T-helper 9 cell (primary cell): ENCODE results near the gene USP32.
"Not testable (repeated sequence)": the region's sequence is repeated elsewhere in the genome, so short reads cannot be mapped to it uniquely, and the experiment has no call there.

Experiments
- DNase-seq: peaks from one replicate; pipeline ENCODE4 v3.0.0-alpha.2; 2020

USP32 gene

DNA sequence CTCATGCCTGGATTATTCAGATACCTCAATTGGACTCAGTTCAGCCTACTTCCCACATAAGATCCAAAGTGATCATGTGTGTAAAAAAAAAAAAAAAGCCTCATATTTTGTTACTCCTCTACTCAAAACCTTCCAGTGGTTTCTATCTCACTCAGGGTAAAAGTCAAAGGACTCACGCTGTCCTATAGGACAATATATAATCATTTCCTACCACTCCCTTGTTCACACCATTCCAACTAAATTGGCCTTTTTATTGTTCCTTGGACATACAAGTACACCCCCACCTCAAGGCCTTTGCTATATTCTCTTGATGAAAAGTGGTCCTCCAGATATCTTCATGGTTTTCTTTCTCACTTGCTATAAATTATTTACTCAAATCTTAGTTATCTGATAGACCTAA is 99.2 kb downstream of the USP32 start:
- no peak for DNase-seq

DNA sequence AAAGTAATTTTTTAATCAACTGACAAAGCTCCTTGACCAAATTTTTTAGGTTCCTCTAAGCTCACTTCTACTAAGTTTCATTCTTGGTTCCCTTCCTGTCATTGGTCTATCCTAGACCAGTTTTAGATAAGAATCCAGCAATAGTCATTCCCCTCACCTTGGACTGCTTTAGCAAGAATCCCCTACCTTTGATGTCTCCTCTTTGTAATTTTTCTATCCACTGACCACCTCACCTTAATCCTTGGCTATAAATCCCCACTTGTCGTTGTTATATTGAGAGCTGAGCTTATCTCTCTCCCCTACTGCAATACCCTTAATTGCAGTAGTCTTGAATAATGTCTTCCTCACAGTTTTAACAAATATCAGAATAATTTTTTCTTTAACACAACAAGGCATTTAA is 107.2 kb downstream of the USP32 start:
- DNase-seq, result no peak

DNA sequence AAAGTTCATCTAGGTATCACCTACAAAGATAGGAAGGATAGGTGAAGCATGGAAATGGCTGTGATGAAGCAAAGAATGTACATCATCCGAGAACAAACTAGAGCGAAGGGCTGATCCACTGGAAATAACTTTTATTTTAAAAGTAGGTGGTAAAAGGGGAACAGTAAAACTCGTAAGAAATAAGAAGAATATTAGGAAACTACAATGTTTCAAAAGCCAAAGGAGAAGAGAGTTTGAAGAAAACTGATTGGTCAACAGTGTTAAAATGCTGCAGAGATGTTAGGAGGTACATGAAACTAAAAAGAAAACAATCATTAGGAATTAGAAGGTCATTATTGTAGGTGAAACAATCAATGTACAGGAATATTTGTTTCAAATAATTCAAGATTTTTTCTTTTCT is 108.1 kb downstream of the USP32 start:
- DNase-seq, result no peak

DNA sequence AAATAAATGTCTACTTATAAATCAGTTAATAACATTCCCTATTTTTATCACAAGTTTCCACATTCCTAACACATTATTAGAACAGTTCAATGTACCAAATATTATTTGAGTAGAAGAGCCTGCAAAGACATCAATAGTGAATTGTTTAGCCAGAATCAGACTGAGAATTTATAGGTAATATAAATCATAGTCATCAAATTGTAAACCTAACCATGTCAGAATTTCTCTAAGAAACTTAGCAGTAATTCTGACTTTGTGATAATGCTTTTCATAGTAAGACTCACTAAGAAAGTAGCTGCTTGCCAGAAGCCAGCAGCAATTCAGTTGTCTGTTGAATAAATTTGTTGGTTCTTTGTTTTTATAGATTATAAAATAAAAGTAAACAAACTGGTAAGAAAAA is 111.3 kb downstream of the USP32 start:
- DNase-seq, result no peak

DNA sequence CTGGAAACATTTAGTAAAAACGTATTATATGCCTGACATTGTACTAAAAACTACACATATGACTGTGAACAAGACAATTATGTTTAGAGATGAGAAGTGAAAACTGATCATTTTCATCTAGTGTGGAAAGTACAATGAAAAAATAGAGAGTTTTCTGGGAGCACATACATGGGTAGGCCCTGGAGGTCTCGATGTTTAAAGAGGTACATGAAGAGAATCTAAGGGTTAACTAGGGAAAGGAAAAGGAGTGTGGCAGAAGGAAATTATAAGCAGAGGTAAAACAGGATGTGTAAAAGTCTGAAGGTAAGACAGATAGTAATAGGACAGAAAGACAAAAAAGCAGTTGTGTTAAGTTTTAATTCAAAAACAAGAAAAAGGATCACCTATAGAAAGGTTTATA is 113.7 kb downstream of the USP32 start:
- DNase-seq, result no peak

DNA sequence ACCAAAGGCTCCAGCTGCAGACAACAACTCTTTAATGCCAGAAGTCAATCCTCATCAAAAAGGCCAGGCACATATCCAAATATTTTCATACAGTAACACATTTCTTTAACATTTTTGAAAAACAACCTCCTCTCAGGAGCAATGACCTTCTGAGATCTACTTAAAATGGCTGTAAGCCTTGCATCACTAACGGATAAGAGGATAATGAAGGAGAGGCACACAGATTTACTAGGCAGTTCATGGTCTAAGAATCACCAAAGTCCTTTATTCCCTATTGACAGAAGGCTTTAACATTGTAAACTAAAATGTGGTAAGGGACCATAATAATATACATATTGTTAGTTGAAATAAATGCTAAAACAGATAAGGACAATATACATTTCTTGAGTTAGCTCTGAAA is 114.7 kb downstream of the USP32 start:
- no peak for DNase-seq

DNA sequence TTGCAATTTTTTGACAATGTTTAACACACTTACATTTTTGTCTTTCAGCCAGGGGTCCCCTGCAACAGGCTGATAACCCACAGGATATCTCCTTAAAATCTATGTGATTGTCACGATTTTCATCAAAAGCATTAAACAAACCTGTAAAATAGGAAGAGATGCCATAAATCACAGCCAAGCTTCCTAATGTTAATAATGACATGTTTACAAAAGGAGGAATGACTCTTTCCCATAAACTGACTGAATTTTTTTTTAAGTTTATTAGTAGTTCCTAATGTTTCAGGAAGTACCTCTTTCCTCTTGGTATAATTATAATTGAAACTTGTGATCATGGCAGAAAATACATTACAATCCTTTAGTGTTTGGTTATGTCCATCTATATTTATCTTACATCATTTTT is 122.5 kb downstream of the USP32 start:
- DNase-seq, result no peak

DNA sequence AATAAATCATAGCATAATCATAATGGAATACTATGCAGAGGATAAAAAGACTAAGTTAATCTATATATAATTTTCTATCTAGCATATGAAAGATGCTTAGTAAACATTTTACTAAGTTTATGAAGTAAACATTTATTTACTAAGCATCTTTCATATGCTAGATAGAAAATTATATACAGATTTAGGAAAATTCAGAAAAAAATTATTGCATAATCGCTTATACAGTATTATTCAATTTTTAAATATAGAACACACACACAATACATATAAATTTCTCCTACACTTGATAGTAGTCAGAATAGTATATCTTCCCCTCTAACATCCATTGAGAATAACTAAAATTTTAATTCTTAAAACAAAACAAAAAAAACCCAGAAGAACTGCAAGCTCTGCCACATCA is 131.4 kb downstream of the USP32 start:
- DNase-seq, result no peak

DNA sequence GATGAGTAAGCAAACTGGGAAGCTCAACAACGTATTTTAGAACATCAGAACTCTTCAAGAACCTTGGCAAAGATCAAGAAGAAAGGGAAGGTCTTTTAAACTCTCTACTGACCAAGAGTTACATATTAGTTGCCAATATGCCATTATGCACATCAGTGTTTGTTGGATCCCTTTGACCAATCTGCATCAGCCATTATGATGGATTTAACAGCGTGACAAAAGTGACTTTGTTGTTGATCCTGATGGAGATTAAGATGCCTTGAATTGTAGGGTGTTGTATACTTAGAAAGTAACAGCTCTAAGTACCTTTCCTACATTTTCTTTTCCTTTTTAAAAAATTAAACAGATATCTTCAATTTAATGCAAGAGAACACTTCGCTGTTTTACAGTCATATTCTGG is 133.6 kb downstream of the USP32 start:
- DNase-seq, result no peak

DNA sequence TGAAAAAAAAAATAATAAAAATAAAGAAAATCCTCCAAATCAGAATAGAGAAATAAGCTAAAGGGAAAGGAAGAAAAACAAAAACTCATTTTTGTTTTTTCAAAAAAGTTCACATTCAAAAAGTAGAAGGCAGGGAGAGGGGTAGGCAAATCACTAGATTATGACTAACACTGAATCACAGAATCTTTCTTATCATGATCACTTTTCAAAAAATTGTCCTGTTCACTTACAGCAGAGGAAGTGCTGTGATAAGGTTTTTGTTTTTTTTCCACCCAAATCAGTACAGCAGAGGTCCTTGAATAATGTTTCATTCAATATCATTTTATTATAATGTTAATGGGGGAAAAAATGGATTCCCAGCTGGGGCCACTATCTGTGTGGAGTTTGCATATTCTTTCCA is 135.8 kb downstream of the USP32 start:
- DNase-seq, result no peak

DNA sequence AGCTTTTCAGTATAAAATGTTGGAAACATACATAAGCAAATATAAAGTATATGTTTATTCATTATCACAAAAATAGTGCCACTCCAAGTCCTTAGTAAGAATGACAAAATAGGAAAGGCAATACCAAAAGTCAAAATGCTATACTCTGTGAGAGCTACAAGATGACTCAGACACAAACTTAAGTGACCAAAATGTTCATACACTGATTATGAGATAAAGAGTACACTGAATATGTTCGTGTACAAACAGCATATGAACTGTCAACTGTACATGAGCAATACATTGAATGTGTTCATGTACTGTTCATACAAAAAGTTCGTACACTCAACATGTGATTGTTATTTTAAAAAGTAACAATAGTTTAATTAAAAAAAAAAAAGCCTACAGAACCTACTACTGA is 138.9 kb downstream of the USP32 start:
- DNase-seq, result no peak

DNA sequence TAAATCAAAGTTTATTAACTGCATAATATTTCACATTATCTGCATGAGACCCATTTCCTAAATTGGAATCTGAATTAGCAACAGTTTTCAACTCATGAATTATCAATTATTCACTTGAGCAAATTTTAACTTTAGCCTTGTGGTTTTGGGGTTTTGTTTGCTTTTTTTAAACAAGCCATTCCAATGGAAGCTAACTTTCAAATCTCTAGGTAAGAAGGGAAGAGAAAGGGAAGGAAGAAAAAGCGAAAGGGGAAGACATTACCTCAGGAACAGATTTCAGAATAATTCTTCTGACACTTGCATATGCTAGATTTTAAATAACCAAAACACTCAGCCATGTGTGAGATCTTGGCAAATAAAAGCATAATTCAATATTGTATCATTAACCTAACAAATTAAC is 139.5 kb downstream of the USP32 start:
- no peak for DNase-seq

DNA sequence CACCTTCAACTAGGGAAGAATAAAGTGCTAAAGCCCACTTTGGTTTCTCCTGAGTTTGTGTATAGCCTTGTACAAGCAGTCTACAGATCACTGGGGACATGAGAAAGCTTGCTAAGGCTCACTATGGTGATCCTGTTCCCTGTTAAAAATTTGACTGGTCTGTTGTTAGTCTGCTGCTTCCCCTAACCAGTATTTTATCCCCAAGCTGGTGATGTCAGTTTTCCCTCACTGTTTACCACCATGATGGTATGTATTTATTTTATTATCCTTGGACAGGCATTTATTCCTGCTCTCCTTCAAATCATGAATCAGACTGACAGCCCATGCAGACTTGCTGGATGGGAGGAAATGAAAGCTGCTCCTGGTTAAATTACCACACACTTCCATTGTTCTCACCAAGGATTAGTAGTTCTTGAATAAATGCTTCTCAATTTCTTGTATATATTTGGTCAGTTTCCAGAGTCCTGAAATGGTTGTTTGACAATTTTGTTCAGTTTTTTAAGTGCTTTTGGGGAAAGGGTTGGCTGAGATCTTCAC is 142.6 kb downstream of the USP32 start:
- no peak for DNase-seq

DNA sequence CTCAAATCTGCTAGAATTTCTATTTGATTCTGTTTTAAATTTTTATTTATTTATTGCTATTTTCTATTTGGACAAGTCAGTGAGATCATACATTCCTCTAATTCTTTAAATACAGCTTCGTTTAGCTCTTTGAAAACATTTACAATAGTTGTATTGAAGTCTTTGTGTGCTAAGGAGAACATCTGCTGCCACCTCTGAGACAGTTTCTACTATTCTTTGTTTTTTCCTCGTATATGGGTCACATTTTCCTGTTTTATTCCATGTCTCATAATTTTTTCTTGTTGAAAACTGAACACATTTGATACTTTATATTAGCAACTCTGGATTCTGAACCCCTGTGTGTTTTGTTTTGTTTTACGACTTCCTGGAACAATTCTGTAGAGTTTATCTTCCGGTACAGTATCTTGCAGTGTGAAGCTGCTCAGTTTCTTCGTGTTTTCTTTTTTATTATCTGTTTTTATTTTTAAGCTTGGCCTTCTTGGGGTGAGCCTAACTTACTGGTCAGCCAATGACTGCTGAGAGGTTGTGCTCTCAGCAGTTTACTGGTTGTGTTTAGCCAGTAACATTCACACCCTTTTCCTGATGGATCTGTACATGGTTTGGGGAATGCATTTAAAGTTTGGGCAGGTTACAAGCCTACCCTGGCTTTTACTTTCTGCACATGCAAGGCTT is 143.2 kb downstream of the USP32 start:
- no peak for DNase-seq

DNA sequence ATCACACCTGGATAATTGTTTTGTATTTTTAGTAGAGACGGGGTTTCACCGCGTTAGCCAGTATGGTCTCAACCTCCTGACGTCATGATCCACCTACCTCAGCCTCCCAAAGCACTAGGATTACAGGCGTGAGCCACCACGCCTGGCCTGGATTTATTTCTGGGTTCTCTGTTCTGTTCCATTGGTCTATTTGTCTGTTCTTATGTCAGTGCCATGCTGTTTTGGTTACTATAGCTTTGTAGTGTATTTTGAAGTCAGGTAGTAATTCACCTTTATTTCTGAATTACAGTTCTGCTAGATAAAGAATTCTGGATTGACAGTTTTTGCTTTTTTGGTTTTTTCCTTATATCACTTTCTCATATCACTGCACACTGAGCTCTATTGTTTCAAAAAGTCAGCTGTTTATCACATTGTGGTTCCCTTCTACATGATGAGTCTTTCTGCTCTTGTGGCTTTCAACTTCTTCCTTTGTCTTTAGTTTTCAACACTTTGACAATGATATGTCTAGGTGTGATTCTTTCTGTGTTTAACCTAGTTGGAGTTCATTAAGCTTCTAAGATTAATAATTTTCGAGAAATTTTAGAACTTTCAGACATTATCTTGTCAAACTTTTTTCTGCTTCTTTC is 144.0 kb downstream of the USP32 start:
- no peak for DNase-seq

DNA sequence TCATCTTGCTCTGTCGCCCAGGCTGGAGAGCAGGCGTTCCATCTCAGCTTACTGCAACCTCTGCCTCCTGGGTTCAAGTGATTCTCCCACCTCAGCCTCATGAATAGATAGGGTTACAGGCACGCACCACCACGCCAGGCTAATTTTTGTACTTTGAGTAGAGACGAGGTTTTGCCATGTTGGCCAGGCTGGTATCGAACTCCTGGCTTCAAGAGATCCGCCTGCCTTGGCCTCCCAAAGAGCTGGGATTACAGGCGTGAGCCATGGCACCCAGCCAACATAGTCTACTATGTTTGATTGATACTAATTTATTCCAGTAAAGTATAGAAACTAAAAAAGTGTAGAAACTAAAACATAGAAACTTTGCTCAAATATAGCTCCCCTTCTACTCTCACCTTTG is 147.3 kb downstream of the USP32 start:
- DNase-seq, result no peak

DNA sequence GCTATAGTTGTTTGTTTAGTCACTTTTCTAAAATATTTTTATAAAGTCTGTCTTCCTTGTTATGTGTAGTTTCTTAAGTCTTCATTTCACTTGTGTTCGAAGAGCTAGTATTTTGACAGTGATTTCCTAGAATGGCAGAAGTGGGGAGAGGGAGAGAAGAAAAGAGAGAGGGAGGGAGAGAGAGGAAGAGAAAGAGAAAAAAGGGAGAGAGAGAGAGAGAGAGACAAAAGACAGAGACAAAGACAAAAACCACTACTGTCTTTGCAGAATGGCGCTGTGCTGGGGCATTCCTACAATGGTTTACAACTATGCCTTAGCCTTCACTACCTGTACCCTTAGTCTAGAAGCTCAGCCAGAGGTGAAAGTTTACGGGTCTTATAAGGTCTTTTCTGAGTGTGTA is 151.6 kb downstream of the USP32 start:
- no peak for DNase-seq

DNA sequence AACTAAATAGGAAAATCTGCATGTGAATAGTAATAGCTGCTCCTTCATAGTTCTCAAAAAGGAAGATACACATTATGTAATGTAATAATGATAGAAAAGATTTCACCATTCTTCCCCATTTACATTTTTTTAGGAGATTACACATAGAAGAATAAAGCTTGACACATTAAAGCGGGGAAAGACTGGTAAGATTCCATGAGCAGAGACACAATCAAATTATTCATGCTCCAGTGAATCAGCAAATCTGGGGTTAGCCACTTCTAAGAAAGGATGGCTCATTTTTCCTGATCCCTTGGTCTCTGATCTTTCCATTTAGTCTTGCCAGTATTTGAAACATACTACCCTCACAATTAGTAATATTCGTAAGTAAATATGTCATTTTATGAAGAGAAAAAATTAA is 160.2 kb downstream of the USP32 start:
- no peak for DNase-seq

DNA sequence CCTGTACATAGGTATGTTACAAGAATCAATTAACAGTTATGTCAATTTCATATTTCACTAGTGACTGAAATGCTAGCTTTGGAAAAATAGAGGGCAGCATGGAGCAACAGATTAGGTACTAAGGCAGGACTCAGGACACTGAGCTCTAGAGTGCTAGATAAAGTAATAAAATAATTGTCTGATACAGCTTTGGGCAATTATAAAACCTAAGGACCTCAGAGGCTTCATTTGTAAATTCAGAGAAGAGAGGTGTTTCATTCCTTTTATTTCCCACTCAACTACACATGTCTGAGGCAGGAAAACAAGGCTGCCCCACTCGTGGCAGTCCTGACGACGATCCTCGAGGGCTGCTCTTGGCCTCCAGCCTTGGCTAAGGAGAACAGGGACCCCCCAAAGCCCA is 160.7 kb downstream of the USP32 start:
- DNase-seq, result no peak

DNA sequence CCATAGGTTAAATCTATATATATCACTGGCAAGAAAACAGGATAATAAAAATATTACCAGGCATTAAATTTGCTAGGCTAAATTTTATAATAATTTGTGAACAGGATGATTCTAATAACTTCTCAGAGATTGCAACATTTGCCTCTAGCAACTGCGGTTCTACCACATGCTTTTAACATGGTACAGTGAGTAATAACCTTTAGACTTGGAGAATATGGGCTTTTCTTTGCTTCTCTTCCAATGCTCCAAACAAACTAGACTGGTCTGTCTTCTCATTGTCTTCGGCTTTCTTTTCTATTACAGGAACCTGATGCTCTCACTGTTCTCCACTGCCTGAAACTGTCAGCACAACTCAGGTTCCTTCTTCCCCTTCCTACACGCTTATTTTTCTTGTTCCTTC is 161.6 kb downstream of the USP32 start:
- DNase-seq, result no peak

DNA sequence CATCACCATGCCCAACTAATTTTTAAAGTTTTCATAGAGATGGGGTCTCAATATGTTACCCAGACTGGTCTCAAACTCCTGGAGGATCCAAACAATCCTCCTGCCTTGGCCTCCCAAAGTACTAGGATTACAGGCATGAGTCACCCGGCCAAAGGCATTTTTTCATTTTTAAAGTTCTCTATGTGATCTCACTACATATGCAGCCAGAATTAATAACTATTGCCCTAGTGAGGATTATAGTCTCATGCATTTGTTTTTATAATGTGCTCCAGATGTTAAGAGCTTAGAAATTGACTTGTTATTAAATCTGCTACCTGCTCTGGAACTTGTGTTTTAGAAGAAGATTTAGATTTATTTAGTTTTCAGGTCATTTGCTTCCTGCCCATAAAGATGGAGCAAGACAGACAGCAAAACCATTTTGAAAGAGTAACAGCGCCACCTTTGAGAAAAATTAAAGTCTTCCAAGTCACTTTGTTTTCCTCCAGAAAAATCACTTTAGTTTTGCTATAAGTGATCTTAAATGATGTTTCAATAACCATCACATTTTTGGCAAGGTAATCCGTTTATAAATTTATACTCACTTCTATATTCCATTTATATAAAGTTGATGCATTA is 162.6 kb downstream of the USP32 start:
- DNase-seq, result no peak

DNA sequence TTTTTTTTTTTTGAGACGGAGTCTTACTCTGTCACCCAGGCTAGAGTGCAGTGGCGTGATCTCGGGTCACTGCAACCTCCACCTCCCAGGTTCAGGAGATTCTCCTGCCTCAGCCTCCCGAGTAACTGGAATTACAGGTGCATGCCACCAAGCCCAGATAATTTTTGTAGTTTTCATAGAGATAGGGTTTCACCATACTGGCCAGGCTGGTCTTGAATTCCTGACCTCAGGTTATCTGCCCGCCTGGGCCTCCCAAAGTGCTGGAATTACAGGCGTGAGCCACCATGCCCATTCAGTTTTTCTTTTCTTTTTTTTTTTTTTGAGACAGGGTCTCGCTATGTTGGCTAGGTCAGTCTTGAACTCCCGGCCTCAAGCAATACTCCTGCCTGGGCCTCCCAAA is 164.7 kb downstream of the USP32 start:
- DNase-seq, result not testable (repeated sequence)

DNA sequence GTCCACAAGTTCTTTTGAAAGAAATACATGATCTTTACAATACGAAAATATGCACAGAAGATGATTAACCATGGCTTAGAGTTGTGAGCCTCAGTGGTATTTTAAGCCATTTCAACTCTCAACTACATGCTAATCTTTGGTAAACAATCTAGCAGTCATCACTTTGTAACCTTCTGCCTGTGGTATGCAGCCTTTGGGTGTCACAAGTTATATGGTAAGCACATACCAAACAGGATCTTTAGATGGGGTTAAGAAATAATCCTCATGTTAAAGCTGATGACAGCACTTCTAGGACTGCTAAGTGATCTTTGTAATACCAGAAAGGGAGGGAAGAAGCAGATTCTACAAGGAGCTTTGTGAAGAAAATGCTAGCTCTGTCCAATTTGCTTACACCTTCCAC is 167.9 kb downstream of the USP32 start:
- DNase-seq, result no peak

DNA sequence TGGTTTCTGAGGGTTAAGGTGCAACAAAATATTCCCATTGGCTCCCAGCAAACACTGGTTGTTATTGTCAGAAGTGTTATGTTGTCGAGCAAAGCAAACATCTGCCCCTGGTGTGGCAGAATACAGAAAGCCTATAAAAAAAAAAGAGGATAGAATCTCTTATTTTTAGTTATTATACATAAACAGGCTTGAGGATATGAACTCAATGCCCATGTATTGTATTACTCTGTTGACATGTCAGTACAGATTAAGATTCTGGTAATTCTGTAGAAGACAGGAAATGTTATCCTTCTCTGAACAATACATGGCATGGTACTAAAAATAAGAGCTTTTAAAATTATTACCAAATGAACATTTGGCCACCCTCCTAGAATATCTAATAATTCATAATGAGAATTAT is 168.5 kb downstream of the USP32 start:
- no peak for DNase-seq
